Suppressor macrophage treated with lipopolysaccharide for 1 hour (primary cell): ENCODE results near the gene POU2F1.
A peak's percentile ranks its signal among the peaks of the same experiment; 100 is the strongest.

Source experiments
- DNase-seq, 3 donors: peaks; one replicate each; pipeline ENCODE4 v3.0.0-alpha.2; 2020 to 2022

POU2F1 gene

DNA sequence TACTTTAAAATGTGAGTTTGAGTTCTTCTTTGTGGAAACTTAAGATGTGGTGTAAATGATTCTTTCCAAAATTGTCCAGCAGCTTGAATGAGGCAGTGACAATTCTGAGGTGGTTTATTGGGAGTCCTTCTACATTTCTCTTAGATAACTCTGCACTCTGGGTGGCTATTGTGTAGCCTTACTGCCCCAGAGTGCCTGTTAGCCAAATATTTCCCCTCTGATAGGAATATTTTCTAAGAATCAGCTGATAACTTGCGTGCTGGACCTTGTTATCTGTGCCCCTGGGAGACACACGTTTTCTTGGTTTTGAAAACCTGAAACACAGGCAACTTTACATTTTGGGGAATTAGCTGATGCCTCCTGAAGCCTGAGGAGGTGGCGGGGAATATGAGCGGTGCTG, 206.0 kb downstream of the POU2F1 start:
- DNase-seq: no peak

DNA sequence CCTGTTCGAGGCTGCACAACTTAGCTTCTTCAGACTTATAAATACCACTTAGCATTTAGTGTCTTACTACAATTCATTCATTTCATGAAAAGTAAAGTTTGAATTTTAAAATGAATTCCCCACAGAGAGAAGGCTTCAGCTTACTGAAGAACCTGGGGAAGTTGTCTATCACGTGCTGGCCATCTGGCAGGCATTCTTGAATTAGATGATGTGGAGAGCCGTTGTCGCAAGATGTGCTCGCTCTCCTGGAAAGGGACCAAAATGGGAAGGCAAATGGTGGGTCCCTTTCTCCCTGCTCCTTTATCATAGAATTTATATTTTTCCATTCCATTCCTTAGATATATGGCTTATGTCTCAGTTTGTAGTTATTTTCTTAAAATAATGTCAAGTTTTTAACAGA, 207.2 kb downstream of the POU2F1 start:
- no peak for DNase-seq

DNA sequence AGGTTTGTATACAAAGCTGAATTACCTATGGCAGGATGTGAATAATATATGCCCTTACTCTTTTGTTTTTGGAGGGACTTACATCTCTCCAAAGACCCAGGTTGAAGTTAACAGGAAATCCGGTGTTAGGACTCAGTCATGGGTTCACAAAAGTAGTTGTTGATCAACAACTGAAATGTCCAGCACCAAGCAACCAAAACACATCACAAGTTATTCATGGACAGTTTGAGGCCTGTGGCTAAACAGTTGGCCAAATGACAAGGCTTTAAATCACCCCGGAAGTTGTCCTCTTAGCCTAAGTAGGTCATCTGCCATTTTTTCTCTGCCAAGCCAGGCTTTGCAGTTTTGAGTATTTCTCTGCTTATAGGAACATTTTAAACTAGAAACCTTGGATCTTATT, 207.7 kb downstream of the POU2F1 start:
- no peak for DNase-seq

DNA sequence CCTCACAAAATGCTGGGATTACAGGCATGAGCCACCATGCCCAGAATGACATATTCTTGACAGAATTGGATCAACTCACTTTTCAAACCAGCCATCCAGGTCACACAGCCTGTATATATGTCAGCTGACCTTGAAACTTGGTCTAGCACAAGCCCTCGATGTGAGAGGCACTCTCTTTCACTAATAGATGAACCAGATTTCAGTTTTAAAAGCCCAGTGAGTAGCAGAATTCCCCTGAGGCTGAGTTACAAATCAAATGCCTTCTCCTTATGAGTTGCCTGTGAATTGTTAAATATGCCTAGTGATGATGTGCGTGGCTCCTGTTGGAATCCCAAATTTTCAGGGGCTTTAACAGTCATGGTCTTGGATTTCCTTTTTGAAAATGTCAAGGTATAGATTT, 208.9 kb downstream of the POU2F1 start:
- DNase-seq: no peak

DNA sequence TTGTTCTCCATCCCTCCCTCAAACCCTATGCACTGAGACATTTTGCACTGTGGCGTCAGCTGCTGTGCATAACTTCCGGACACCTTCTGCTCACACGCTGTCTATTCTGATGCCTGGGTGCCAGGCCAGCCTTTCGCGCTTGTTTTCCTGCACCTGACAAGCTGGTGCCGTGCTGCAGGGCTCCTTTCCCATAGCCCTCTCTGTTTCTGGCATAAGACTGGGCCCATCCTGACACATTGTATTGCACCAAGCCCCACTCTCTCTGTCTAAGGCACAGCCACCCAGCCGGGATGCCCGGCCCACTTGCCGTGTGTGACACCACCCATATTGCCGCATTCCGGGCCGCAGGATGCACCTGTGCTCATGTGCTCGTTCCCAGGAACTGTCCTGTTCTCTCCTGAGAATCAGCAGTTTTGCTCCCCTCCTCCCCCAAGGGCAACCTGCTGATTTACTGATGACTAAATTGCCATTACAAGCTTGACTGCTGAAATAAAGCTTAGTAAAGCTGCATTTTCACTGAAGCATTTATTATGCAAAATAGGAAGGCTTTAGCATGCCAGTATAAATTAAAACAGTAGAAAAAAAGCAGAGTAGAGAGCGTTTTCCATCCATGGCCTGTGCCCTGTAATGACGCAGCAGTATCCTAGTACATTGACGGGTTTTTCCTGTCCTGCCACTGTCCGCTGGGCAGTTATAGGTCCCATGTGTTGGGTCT, 209.6 kb downstream of the POU2F1 start:
- DNase-seq: no peak

DNA sequence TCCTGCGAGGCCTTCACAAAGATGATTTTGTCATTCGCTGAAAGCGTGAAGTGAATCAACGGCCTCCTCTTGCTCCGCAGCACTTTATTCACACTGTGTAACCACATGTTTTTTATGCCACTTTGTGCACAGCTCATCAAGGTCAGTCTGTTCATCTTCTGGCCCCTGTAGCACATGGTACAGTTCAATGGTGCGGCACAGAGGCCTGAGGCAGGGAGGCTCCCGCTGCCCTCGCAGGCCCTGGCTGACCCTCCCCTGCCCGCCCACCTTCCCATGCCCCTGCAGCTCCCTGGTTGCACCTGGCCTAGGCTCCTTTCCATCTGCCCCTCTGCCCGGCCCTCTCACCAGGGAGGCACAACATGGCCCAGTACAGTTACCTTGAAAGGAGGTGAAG, 210.2 kb downstream of the POU2F1 start:
- no peak for DNase-seq

DNA sequence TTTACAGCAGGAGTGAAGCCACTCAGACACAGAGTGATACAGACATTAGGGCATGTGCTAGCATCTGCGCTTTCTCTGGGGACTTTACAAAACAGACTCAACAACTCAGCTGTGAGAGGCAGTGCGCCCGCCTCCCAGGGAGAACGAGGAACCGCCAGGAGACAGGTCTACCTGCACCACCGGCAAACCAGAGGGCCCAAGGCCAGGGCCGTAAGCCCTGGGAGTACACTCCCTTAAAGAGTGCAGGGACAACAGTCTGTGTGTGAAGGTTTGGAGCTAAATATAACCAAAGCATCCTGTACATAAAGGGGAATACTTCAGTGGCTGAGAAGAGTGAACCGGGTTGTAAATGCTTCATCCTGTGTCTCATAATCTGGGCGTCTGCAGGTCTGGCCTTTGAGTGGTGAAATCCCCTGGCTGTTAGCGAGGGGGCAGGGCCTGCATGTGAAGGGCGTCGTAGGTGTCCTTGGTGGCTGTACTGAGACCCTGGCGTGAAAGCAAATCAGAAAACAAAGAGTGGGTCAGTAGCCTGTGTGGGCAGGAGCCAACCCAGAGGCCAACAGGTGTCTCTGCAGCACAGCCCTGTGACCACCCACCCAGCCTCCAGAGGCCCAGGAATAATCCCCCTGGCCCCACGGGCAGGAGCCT, 210.7 kb downstream of the POU2F1 start:
- no peak for DNase-seq

DNA sequence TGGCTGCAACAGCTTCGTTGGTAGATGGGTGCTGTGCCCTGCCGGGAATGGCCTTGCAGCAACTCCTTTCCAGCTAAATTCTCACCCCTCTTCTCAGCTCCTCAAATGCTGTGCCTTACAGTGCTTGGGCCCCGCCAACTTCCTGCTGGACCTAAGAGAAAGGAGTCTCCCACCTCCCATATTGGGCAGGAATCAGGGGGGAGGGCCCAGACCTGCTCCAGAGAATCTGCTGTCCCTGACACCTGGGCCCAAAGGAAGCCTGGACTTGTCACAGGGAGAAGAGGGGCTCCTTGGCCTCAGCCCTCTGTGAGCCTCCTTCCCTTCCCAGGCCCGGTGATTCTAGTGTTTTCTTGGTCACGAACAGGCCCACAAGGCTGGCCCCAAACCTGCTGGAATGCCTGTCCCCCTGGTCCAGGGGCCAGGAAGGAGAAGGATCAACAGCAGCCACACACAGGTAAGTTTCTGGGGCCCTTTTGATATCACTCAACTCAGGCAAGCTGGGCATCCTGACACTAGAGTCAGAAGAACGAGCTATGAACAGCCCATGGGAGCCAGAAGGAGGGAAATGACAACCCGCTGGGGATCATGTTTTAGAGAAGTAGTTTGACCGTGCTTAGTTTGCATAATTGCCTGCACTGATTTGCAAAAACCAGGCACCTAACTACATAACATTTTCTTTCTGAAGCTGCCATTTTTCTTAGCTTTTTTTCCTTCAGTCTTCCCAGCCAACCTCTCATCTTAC, 211.4 kb downstream of the POU2F1 start:
- peak in 1 of 3 donors; percentile 9 for DNase-seq

DNA sequence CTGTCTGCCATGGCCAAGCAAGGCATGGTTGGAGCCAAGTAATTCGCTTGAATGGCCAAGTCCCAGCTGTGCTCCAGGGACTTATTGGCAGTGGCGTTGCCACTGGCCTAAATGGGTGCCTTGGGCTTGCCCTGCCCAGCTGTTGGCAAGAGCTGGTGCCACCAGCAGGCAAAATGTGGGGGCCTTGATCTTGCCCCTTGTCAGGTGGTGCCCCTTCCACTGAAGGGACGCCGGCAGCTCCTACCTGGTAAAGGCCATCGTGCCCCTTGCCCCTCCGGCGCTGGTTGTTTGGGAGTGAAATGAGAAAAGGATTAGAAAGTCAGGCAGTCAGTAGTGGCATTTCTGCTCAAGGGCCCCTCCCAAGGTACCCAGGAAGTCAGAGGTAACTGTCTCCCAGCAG, 212.1 kb downstream of the POU2F1 start:
- no peak for DNase-seq

DNA sequence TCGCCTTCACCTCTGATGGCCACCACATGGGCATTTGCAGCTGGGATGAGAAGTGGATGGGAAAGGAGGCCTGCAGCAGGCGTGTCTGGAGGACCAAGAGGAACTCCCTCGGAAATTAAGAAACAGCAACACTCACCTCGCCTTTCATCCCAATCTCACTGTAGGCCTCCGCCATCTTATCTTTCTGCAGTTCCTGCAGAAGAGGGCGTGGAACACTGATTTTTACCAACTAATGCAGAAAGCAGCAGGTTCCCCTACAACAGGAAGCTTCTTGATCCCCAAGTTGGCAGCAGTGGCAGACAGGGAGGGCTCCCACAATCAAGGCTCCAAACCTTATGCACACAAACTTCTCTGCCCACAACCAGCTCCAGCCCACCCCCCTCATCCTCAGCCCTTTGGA, 213.2 kb downstream of the POU2F1 start:
- no peak for DNase-seq

DNA sequence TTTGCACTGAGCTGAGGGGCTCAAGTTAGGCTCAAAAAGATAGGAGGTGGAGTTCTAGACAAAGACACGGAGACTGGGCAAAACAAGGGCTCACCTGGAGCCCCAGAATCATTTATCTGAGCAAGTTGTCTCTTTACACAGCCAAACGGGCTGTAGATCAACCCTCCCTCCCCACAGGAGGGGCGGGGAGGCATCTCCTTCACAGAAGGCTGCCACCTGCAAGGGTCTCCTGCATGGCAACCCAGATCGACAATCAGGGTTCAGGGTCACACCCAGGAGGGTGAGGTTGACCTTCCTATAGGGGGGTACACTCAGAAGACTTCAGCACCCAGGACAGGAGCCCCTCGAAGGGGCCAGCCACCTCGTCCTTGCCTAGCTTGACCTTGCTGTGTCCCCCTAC, 213.6 kb downstream of the POU2F1 start:
- DNase-seq: no peak

DNA sequence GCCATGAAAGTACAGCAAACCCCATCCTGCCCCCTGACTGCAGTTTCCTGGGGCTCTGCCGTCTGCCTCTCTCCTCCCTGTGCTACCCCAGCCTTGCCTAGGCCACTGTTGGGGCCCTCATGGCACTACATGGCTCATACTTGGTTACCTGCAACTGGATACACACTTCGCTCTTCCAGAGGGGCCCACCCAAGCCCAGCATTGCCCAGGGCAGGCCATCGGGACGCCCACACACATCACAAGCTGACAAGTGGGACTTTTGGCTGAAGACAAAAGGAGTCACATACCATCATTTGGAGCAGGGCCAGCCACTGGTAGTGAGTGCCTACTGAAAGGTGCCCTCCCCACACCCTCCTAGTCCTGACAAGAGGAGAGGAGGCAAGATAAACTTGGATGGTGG, 214.8 kb downstream of the POU2F1 start:
- DNase-seq: no peak

DNA sequence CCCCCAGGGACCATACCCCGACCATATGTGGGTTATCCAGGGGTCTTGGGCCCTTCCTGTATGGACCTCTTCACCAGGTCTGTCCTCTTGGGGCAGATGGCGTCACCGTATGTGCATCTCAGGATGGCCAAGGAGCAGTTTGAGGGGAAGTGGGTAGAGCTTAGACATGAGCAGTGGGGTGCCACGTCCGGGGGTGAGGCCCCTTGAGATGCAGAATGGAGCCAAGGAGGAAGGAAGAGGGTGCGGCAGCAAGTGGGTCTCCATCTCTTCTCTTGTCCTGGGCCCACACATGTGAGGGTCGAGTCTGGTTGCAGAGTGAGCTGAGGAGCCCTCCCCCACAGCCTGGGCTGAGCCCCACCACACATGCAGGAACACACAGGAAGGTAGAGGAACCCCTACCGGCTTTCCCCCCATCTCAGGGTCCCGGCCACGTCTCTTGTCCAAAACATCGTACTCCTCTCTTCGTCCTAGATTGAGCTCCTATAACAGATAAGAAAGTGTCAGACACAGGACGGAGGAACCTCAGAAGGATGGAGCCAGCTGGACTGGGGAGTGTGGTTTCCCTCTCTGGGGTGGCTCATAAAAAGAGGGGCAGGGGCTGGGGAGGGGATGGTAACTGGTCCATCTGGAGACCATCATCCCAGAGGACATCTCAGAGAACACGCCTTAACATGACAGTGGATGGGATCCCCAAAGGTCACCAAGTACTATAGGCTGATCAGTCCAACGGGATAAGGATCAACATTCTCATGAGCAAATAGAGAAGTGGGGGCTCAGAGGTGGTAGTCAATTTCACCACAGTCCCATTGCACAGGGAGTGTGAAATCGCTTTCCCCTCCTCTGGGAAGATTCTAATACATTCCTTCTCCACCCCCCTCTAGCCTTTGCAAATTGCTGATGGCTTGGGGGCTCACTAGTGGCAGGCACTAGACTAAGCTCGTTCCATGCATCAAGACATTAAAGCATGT, 217.8 kb downstream of the POU2F1 start:
- DNase-seq: no peak

DNA sequence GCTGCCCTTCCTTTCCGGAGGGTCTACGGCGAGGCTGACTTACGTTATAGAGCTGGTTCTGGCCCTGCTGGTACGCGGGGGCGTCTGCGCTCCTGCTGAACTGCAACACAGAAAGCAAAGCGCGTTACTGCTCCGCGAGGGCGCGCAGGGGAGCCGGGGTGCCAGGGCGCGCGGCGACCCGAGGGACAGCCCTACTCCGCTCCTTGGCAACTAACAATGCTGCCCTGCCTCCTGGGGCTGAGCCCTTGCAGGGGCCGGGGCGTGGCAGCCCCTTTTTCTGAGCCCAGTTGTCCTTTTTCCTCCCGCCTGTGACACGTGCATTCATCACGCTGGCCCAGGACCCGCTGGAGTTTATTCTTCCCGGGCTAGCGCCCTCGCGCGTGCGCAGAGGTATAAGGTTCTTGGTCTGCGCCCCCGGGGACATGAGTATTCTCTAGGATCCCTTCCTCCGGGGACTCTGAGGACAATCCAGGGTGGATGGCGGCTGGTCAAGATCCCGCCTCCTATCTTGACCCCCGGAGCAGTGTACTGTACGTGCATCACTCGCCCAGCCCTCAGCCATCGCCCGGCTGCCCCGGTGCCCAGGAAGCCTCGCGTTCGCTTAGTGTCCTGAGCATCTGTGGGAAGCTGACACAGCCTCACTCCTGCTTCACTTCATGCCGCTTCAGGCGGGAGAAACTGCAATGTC, 218.8 kb downstream of the POU2F1 start:
- DNase-seq: peak; percentile 60 to 68 (median 61)

DNA sequence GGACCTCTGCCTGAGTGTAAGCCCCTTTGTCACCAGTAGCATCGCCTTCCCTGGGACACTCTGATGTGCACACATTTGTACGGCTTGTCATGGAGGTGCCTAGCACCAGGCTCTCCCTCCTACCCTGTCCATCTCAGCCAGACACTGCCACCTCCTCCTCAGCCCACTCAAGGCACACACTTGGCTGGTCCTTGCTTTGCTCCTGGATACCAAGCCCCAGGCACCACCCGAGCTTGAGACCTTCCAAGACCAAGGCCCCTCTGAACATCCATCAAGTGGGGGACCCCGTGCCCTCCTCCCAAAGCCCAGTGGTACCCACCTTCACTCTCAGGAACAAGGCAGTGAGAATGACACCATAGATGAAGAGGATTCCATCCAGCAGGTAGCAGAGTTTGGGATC, 219.7 kb downstream of the POU2F1 start:
- DNase-seq: no peak

DNA sequence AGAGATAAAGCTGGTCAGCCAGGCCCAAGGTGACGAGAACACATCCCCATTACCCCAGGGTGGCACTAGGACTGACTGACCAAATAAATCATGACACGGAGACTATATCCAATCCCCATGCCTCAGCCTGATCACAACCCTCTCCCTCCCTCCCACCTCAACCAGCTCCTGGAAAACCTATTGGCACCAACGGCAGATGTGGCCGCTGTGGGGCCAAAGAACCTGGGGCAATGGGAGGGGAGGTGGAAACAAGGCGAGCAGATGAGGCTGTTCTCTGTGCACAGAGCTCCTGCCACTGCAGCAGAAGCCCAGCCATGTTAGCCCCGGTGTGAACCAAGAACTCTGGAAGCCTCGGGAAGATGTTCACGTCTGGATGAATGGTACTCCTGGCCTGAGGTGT, 220.1 kb downstream of the POU2F1 start:
- DNase-seq: no peak

DNA sequence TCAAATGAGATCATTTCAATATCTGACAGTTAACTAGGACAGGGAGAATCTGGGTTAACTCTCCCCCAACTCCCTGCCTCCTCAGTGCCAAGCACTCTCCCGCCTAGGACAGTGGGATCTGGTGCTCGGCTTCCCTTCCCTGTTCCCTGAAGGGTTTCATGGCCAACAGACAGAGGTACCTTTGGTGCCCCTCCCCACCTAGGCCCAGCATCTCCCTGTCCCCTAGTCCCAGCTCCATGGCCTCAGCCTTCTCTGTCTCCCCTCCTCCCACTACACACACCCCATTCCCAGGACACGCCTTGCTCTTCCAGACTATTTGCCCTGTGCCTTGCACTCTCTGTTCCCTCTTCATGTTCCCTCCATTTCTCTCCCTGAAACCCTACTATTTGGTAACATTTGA, 220.5 kb downstream of the POU2F1 start:
- DNase-seq: no peak

DNA sequence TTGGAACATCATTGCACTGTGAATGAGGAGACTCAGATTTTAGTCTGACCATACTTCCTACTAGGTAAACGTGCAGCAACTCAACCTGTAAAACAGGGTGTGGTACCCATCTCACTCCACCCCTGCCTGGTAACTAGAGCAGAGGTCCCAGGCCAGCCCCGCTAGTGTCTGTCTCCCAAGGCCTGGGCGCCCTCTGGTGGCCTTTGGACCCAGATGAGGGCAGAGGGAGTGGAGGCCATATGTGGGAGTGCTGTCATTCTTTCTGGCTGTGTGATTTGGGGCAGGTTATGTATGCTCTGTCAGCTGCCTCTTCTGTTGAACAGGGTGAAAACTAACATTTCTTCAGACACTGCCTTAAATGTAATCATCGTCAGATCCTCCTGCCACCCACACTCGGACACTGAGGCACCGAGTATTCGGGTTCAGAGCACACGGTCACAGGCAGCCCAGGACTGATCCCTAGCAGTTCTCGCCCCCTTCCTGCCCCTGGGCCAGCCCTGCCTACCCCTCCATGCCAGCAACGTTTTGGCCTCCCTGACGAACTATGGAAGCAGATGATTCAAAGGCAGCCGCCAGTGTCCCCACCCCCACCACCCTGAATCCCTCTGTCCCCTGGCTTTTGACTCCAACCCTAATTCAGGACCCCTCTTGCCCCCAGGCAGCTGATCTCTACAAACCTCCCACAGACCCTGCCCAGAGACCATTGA, 221.6 kb downstream of the POU2F1 start:
- DNase-seq: peak; percentile 88 to 95 (median 92)

DNA sequence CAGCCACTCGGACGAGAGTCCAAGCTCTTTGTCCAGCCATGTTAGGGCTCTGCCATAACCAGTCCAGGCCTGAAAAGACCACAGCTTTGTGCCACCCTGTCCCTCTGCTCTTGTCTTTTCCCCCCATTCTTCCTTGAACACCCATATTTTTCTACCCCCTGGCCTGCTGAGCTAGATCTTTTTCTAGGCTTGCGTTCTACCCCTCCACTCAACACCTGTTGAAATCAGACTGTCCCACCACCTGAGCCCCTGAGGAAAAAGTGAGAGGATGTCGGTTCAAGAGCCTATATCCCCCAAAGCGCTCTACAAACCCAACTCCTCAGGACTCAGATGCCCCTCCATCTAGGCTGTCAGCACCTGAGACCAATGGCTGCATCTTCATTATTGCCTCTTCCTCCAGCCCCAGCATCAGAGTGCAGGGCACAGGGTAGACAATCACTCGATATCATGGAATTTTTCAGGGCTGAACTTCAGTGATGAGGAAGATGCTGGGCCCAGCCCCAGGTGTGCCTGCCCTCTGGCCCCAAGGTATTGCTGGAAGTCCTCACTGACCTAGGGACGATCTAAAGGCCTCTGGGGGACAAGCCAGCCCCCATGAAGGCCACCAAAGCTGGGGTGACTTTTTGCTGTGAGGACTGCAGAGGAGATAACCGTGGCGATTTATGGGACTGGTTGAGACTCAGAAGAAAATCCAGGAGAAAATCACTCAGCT, 222.3 kb downstream of the POU2F1 start:
- no peak for DNase-seq

DNA sequence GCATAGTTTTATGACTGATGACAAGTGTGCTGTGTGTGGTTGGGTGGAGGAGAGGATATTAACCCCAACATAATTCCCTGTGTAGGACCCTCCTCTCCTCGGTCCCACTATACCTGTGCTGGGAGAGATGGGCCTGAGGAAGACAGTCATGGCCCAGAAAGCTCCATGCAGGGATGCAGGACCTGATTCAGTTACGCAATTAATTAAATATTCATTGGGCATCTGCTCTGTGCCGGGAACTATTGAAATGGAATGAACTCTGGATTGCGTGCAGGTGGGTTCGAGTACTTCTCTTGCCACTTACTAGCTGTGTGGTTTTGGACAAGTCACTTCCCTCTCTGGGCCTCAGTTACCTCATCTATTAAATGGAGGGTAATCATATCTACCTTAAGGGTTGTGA, 223.1 kb downstream of the POU2F1 start:
- no peak for DNase-seq

DNA sequence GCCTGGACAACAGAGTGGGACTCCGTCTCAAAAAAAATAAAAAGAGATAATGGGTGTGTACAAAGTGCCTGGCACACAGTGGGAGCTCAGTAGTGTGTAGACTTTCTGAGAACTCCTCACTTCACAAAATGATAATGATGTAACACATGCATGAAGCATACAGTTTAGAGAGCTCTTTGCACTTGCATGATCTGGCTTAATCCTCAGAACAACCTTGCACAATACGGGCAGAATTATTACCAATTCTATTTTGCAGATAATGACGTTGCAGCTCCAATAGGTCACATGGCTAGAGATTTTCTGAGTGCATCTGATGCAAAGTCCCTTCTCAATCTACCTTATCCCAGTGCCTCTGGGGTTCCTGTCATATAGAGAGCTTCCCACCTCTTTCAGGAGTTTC, 226.3 kb downstream of the POU2F1 start:
- DNase-seq: peak; percentile 17 to 37 (median 34)
